WTC11 (cell line): ENCODE results near the gene FBXO31. TPM values are rescaled to one million over a fixed set of nuclear protein-coding genes. Genes with fewer than 3 reads are reported as not detected.
"Not testable (repeated sequence)": the region's sequence is repeated elsewhere in the genome, so short reads cannot be mapped to it uniquely, and the experiment has no call there.

Experiments used
- ATAC-seq: fragments of 200-7000 bp; cut with Tn5 transposase; 2 replicates; pipeline ENCODE4 v1.10.0; 2021; ENCODE audit warnings: mild to moderate bottlenecking, moderate library complexity
- CTCF ChIA-PET: fragments of 300-600 bp; sonication (Branson Sonifier 250); formaldehyde crosslinking; loops from one replicate; lab custom pipeline; 2021; ENCODE audit warnings: antibody characterized with exemption; lab: Charles Lee
- POLR2A ChIA-PET: fragments of 350-600 bp; sonication (Branson Sonifier 250); formaldehyde crosslinking; loops from one replicate; lab custom pipeline; 2021; ENCODE audit warnings: antibody characterized with exemption; lab: Charles Lee
- DNase-seq: peaks from one replicate; pipeline ENCODE4 v3.0.0; 2021; ENCODE audit warnings: low spot score
- H3K27ac Mint-ChIP-seq: 2 replicates; pipeline ENCODE4 v1.8.0; 2021; ENCODE audit warnings: mixed read lengths
- H3K27me3 Mint-ChIP-seq: 2 replicates; pipeline ENCODE4 v1.8.0; 2021; ENCODE audit warnings: low read depth, mild to moderate bottlenecking, moderate library complexity, mixed read lengths
- H3K36me3 Mint-ChIP-seq: 2 replicates; pipeline ENCODE4 v1.8.0; 2021; ENCODE audit warnings: mixed read lengths
- H3K4me1 Mint-ChIP-seq: 2 replicates; pipeline ENCODE4 v1.8.0; 2022; ENCODE audit warnings: mixed read lengths
- H3K4me3 Mint-ChIP-seq: 2 replicates; pipeline ENCODE4 v1.8.0; 2021; ENCODE audit warnings: mild to moderate bottlenecking, moderate library complexity, mixed read lengths
- H3K9me3 Mint-ChIP-seq: 2 replicates; pipeline ENCODE4 v1.8.0; 2021; ENCODE audit warnings: mixed read lengths
- ATF2 ChIP-seq: sonication (generic); formaldehyde crosslinking; IDR thresholded peaks from 2 replicates; pipeline ENCODE4 v1.8.1; 2022; ENCODE audit warnings: low read depth, missing genetic modification reagents, borderline replicate concordance
- ATF6 ChIP-seq: sonication (generic); formaldehyde crosslinking; IDR thresholded peaks from 2 replicates; pipeline ENCODE4 v1.8.1; 2023; ENCODE audit warnings: mild to moderate bottlenecking, missing genetic modification reagents
- CBFB ChIP-seq: sonication (generic); formaldehyde crosslinking; IDR thresholded peaks from 2 replicates; pipeline ENCODE4 v1.8.1; 2022; ENCODE audit warnings: mild to moderate bottlenecking, low read depth, missing genetic modification reagents
- ESRRA ChIP-seq: sonication (generic); formaldehyde crosslinking; IDR thresholded peaks from 2 replicates; pipeline ENCODE4 v1.8.1; 2022; ENCODE audit warnings: mild to moderate bottlenecking, missing genetic modification reagents, borderline replicate concordance
- JUN ChIP-seq: sonication (generic); formaldehyde crosslinking; IDR thresholded peaks from 2 replicates; pipeline ENCODE4 v1.8.0; 2023; ENCODE audit warnings: mild to moderate bottlenecking, missing genetic modification reagents
- MLX ChIP-seq: sonication (generic); formaldehyde crosslinking; IDR thresholded peaks from 2 replicates; pipeline ENCODE4 v1.8.1; 2023; ENCODE audit warnings: mild to moderate bottlenecking, missing genetic modification reagents, moderate library complexity
- MYBL2 ChIP-seq: sonication (generic); formaldehyde crosslinking; IDR thresholded peaks from 2 replicates; pipeline ENCODE4 v1.8.1; 2023; ENCODE audit warnings: mild to moderate bottlenecking, moderate library complexity, missing genetic modification reagents
- NFATC4 ChIP-seq: fragments of 250-450 bp; sonication (Bioruptor Pico); IDR thresholded peaks from 2 replicates; pipeline ENCODE4 v1.9.0; 2021; ENCODE audit warnings: mild to moderate bottlenecking
- NFE2L1 ChIP-seq: sonication (generic); formaldehyde crosslinking; IDR thresholded peaks from 2 replicates; pipeline ENCODE4 v1.8.1; 2023; ENCODE audit warnings: missing genetic modification reagents
- NFYB ChIP-seq: sonication (generic); formaldehyde crosslinking; conservative IDR thresholded peaks from 2 replicates; pipeline ENCODE4 v1.8.0; 2022; ENCODE audit warnings: low read depth, missing genetic modification reagents
- NR3C1 ChIP-seq: sonication (generic); formaldehyde crosslinking; conservative IDR thresholded peaks from 2 replicates; pipeline ENCODE4 v1.8.1; 2023; ENCODE audit warnings: low read depth, mild to moderate bottlenecking, missing genetic modification reagents
- PRDM15 ChIP-seq: sonication (generic); formaldehyde crosslinking; IDR thresholded peaks from 2 replicates; pipeline ENCODE4 v1.8.0; 2022; ENCODE audit warnings: missing genetic modification reagents
- RORB ChIP-seq: fragments of 250-450 bp; sonication (Bioruptor Pico); IDR thresholded peaks from 2 replicates; pipeline ENCODE4 v1.9.0; 2021; ENCODE audit warnings: mild to moderate bottlenecking
- SMAD4 ChIP-seq: sonication (generic); formaldehyde crosslinking; IDR thresholded peaks from 2 replicates; pipeline ENCODE4 v1.8.0; 2022; ENCODE audit warnings: mild to moderate bottlenecking, missing genetic modification reagents
- SOX15 ChIP-seq: fragments of 250-450 bp; sonication (Bioruptor Pico); IDR thresholded peaks from 2 replicates; pipeline ENCODE4 v1.9.0; 2021; ENCODE audit warnings: mild to moderate bottlenecking
- TCF7 ChIP-seq: sonication (generic); formaldehyde crosslinking; IDR thresholded peaks from 2 replicates; pipeline ENCODE4 v1.8.0; 2022; ENCODE audit warnings: mild to moderate bottlenecking, low read depth, missing genetic modification reagents, moderate library complexity
- TEAD1 ChIP-seq: sonication (generic); formaldehyde crosslinking; IDR thresholded peaks from 2 replicates; pipeline ENCODE4 v1.8.0; 2022; ENCODE audit warnings: mild to moderate bottlenecking, missing genetic modification reagents
- TP53 ChIP-seq: sonication (generic); formaldehyde crosslinking; IDR thresholded peaks from 2 replicates; pipeline ENCODE4 v1.8.1; 2023; ENCODE audit warnings: mild to moderate bottlenecking, missing genetic modification reagents
- USF2 ChIP-seq: sonication (generic); formaldehyde crosslinking; IDR thresholded peaks from 2 replicates; pipeline ENCODE4 v1.8.1; 2023; ENCODE audit warnings: mild to moderate bottlenecking, missing genetic modification reagents, moderate library complexity
- ZNF121 ChIP-seq: sonication (generic); formaldehyde crosslinking; IDR thresholded peaks from 2 replicates; pipeline ENCODE4 v1.8.0; 2023; ENCODE audit warnings: missing genetic modification reagents
- ZNF232 ChIP-seq: sonication (generic); formaldehyde crosslinking; IDR thresholded peaks from 2 replicates; pipeline ENCODE4 v1.8.0; 2022; ENCODE audit warnings: mild to moderate bottlenecking, missing genetic modification reagents
- ZNF512 ChIP-seq: sonication (generic); formaldehyde crosslinking; IDR thresholded peaks from 2 replicates; pipeline ENCODE4 v1.8.1; 2022; ENCODE audit warnings: missing genetic modification reagents, borderline replicate concordance
- total RNA-seq: library from RNA; stranded (reverse); gene quantifications from 3 replicates; pipeline ENCODE4 v1.2.3, GENCODE V29; 2021

The FBXO31 gene
- total RNA-seq, 1 experiment from 2014 or later, result 22.6 TPM

DNA sequence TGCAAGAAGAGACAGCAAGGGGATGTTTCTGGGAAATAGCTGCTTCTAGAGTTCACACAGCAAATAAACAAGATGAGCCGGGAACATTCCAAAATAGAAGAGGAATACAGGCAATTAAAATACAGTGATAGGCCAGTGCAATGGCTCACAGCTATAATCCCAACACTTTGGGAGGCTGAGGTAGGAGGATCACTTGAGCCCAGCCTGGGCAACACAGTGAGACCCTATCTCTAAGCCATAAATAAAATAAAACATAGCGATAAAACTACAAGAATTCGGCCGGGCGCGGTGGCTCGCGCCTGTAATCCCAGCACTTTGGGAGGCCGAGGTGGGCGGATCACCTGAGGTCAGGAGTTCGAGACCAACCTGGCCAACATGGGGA, 43.9 kb downstream of the FBXO31 start:
- H3K9me3 Mint-ChIP-seq, ATAC-seq, POLR2A ChIA-PET, CTCF ChIA-PET, H3K4me3 Mint-ChIP-seq, DNase-seq, H3K27ac Mint-ChIP-seq, H3K27me3 Mint-ChIP-seq, H3K4me1 Mint-ChIP-seq: not testable (repeated sequence)
- H3K36me3 Mint-ChIP-seq, result peaks cover 16% of the 10 kb centered on the region
- TF ChIP-seq ZNF121, result peak; percentile 13; the same call in 1 of the 2 replicates

DNA sequence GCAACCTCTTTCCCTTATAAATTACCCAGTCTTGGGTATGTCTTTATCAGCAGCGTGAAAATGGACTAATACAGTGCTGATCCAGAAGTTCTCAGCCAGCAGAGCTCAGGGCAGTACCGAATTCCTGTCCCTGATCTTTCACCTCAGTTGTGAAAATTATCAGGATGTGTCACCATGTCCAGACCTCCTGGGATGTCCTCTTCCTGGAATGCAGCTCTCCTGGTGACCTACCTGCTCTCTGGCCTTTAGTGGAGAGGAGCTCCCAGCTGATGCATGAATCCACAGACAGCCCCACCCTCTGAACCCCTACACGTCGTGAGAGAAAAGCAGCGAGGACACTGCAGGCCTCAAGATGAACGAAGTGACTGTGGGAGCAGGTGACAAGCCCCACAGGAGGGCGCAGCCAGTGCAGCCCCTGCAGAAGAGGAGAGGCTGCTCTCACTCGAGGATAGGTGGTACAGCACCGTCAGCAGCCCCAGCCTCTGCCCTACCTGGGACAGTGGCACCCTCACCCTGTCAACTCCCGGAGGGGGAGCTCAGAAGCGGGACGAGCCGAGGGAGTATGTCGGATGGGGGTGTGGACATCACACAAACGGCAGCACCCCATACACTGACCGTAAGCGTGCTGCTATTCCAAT, 44.4 kb downstream of the FBXO31 start:
- POLR2A ChIA-PET, result no interaction called here
- DNase-seq, result no peak
- Mint-ChIP-seq H3K36me3 (peaks cover 17% of the 10 kb centered on the region), H3K27ac (no peak overlapping the region), H3K4me1 (peaks cover 2% of the 10 kb centered on the region; the same call in 1 of the 2 replicates), H3K9me3 (no peaks in the 10 kb centered on the region), H3K4me3 (no peak overlapping the region), H3K27me3 (no peaks in the 10 kb centered on the region)
- CTCF ChIA-PET, result no interaction called here
- TF ChIP-seq CBFB (no peak), SOX15 (CRISPR knock-in tag) (no peak), MLX (CRISPR knock-in tag) (no peak), TCF7 (CRISPR knock-in tag) (no peak), MYBL2 (CRISPR knock-in tag) (no peak), RORB (CRISPR knock-in tag) (no peak), TP53 (no peak)
- no peak for ATAC-seq

DNA sequence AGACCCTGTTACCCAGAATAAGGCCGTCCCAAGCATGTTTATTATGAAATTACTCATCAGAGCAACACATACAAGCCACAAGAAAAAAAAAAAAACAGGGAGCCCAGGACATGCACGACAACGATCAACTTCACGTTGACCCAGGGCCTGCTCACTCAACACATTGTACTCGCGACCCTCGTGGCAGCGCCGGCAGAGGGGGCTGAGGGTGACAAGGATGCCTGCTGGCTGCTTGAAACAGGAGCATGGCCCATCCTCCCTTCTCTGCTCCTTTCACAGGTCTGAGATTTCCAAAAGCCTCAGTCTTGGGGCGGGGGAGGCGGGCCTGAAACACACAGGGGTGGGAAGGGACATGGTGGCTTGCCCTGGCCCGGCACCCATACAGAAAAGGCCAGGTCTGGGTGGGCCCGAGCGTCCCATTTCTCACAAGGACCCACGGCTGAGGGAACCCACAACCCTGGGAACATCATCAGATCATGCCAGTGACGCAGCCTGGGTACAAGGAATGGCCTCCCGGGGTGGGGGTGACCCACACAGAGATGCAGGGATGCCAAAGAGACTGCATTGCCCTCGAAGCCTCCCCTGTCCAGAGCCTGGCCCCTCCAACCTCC, 45.3 kb downstream of the FBXO31 start:
- ChIA-PET POLR2A (no interaction called here), CTCF (no interaction called here)
- Mint-ChIP-seq H3K36me3 (peaks cover 19% of the 10 kb centered on the region), H3K4me1 (peaks cover 2% of the 10 kb centered on the region; the same call in 1 of the 2 replicates), H3K27ac (no peak overlapping the region), H3K4me3 (no peak overlapping the region), H3K27me3 (no peaks in the 10 kb centered on the region), H3K9me3 (no peaks in the 10 kb centered on the region)
- DNase-seq (no peak), ATAC-seq (no peak)
- TF ChIP-seq ZNF512 (CRISPR knock-in tag) (no peak), PRDM15 (CRISPR knock-in tag) (no peak), NFE2L1 (CRISPR knock-in tag) (no peak), ATF2 (no peak), NFATC4 (CRISPR knock-in tag) (no peak), ZNF232 (CRISPR knock-in tag) (no peak), MYBL2 (CRISPR knock-in tag) (no peak), SOX15 (CRISPR knock-in tag) (no peak), ZNF121 (no peak), ESRRA (no peak), JUN (no peak), USF2 (CRISPR knock-in tag) (no peak), NR3C1 (CRISPR knock-in tag) (no peak), TEAD1 (CRISPR knock-in tag) (no peak), ATF6 (no peak), NFYB (CRISPR knock-in tag) (no peak), SMAD4 (no peak)
